ENCODE measurements around the gene PCYT2.

GRCh38 chr17:81877569-81877968 is 33.6 kb downstream of the PCYT2 start:
- TF ChIP-seq CTCF (conservative IDR thresholded peaks at IDR 0.05 in 1 of 2, IDR thresholded peaks at IDR 0.05 in 1 of 2; ENCODE audit: extremely low read depth in 1 of 2, insufficient read depth in 1 of 2, low read depth in 1 of 2, low read length in 2 of 2), result no peak
- no peak for TF ChIP-seq EZH2 (IDR thresholded peaks at IDR 0.05; ENCODE audit: borderline replicate concordance, low read length)

Measured in mammary epithelial cell (primary cell).